Mesodermal cell (in vitro differentiated cells): ENCODE measurements around the gene NCCRP1.
A peak's percentile ranks its signal among the peaks of the same experiment; 100 is the strongest.

ENCODE experiments used
- H3K27ac ChIP-seq: 2 replicates; pipeline ENCODE4 v1.7.0; 2013; ENCODE audit warnings: mild to moderate bottlenecking, low read depth, low read length, moderate library complexity; ENCODE audit not compliant: severe bottlenecking
- H3K36me3 ChIP-seq: 2 replicates; pipeline ENCODE4 v1.7.1; 2013; ENCODE audit warnings: mild to moderate bottlenecking, low read length, moderate library complexity; ENCODE audit not compliant: control insufficient read depth, insufficient read depth
- H3K4me1 ChIP-seq: one replicate; pipeline ENCODE4 v1.7.1; 2013; ENCODE audit warnings: mild to moderate bottlenecking, low read length; ENCODE audit not compliant: insufficient read depth, control insufficient read depth, poor library complexity, severe bottlenecking
- H3K4me3 ChIP-seq: 2 replicates; pipeline ENCODE4 v1.7.0; 2013; ENCODE audit warnings: low read length, control low read depth, mild to moderate bottlenecking; ENCODE audit not compliant: insufficient read depth, poor library complexity, severe bottlenecking; ENCODE audit errors: extremely low read depth
- H3K9me3 ChIP-seq: 2 replicates; pipeline ENCODE4 v1.7.1; 2013; ENCODE audit warnings: mild to moderate bottlenecking, low read length, moderate library complexity; ENCODE audit not compliant: control insufficient read depth
- WGBS, 2 experiments: methylation state at CpG; one replicate each; pipeline ENCODE4 v1.1.5; 2013; ENCODE audit warnings: missing lambda C conversion rate in 2 of 2; ENCODE audit not compliant: insufficient coverage in 2 of 2; 5-methylcytosine and 5-hydroxymethylcytosine counted together

Gene NCCRP1

GRCh38 chr19:39174142-39174541 is 22.6 kb upstream of the NCCRP1 start:
- H3K9me3 ChIP-seq: no peaks in the 10 kb centered on the region
- peaks cover 8% of the 10 kb centered on the region for H3K4me1 ChIP-seq
- no peak overlapping the region for H3K27ac ChIP-seq
- H3K4me3 ChIP-seq: no peak overlapping the region
- 90 to 93% methylated on average over 14 to 15 of the region's 16 CpGs for WGBS, 2 experiments
- peaks cover 75% of the 10 kb centered on the region for H3K36me3 ChIP-seq

GRCh38 chr19:39174558-39175544 is 21.9 kb upstream of the NCCRP1 start:
- H3K4me1 ChIP-seq: peaks cover 8% of the 10 kb centered on the region
- no peak overlapping the region for H3K27ac ChIP-seq
- no peaks in the 10 kb centered on the region for H3K9me3 ChIP-seq
- H3K4me3 ChIP-seq: no peak overlapping the region
- peaks cover 75% of the 10 kb centered on the region for H3K36me3 ChIP-seq
- 93 to 97% methylated on average over 20 to 32 of the region's 43 CpGs for WGBS, 2 experiments

- Histone ChIP-seq H3K27ac (no peak overlapping the region), H3K9me3 (no peaks in the 10 kb centered on the region), H3K4me3 (no peak overlapping the region), H3K4me1 (peaks cover 8% of the 10 kb centered on the region), H3K36me3 (peaks cover 74% of the 10 kb centered on the region)
- WGBS, 2 experiments: 88 to 97% methylated on average over 4 to 6 of the region's 7 CpGs
Measured at GRCh38 chr19:39175564-39175963, 21.2 kb upstream of the NCCRP1 start.

- peaks cover 1% of the 10 kb centered on the region for H3K4me1 ChIP-seq
- peaks cover 70% of the 10 kb centered on the region for H3K36me3 ChIP-seq
- H3K4me3 ChIP-seq: no peak overlapping the region
- H3K27ac ChIP-seq: no peak overlapping the region
- WGBS, 2 experiments: 92 to 94% methylated on average over 7 to 9 of the region's 10 CpGs
- H3K9me3 ChIP-seq: no peaks in the 10 kb centered on the region
Measured at GRCh38 chr19:39177110-39177699, 19.6 kb upstream of the NCCRP1 start.

- Histone ChIP-seq H3K4me1 (no peaks in the 10 kb centered on the region), H3K4me3 (no peak overlapping the region), H3K27ac (no peak overlapping the region), H3K9me3 (no peaks in the 10 kb centered on the region), H3K36me3 (peaks cover 70% of the 10 kb centered on the region)
- 95 to 96% methylated on average over 4 to 8 of the region's 11 CpGs for WGBS, 2 experiments
Measured at GRCh38 chr19:39177736-39178135, 19.0 kb upstream of the NCCRP1 start.

- peaks cover 63% of the 10 kb centered on the region for H3K36me3 ChIP-seq
- 96 to 97% methylated on average over 16 to 29 of the region's 30 CpGs for WGBS, 2 experiments
- no peaks in the 10 kb centered on the region for H3K4me1 ChIP-seq
- no peak overlapping the region for H3K4me3 ChIP-seq
- peak overlapping the region; percentile 5 for H3K27ac ChIP-seq
- H3K9me3 ChIP-seq: no peaks in the 10 kb centered on the region
Measured at GRCh38 chr19:39178296-39179006, 18.3 kb upstream of the NCCRP1 start.

- Histone ChIP-seq H3K4me3 (no peak overlapping the region), H3K27ac (no peak overlapping the region), H3K4me1 (no peaks in the 10 kb centered on the region), H3K36me3 (peaks cover 57% of the 10 kb centered on the region), H3K9me3 (no peaks in the 10 kb centered on the region)
- WGBS, 2 experiments: 96 to 100% methylated on average over 2 to 9 of the region's 10 CpGs
Measured at GRCh38 chr19:39179754-39180153, 17.0 kb upstream of the NCCRP1 start.

- 94 to 99% methylated on average over 5 to 9 of the region's 9 CpGs for WGBS, 2 experiments
- Histone ChIP-seq H3K4me3 (no peak overlapping the region), H3K9me3 (no peaks in the 10 kb centered on the region), H3K27ac (no peak overlapping the region), H3K36me3 (peaks cover 48% of the 10 kb centered on the region), H3K4me1 (no peaks in the 10 kb centered on the region)
Measured at GRCh38 chr19:39180749-39181148, 16.0 kb upstream of the NCCRP1 start.

- H3K36me3 ChIP-seq: peaks cover 42% of the 10 kb centered on the region
- no peak overlapping the region for H3K27ac ChIP-seq
- WGBS, 2 experiments: 92 to 93% methylated on average over 18 to 20 of the region's 21 CpGs
- no peaks in the 10 kb centered on the region for H3K9me3 ChIP-seq
- H3K4me1 ChIP-seq: no peaks in the 10 kb centered on the region
- H3K4me3 ChIP-seq: no peak overlapping the region
Measured at GRCh38 chr19:39181500-39182173, 15.1 kb upstream of the NCCRP1 start.

GRCh38 chr19:39182174-39182505 is 14.6 kb upstream of the NCCRP1 start:
- H3K4me3 ChIP-seq: no peak overlapping the region
- no peak overlapping the region for H3K27ac ChIP-seq
- no peaks in the 10 kb centered on the region for H3K4me1 ChIP-seq
- no peaks in the 10 kb centered on the region for H3K9me3 ChIP-seq
- peaks cover 40% of the 10 kb centered on the region for H3K36me3 ChIP-seq
- WGBS, 2 experiments: 89 to 100% methylated on average over 1 to 3 of the region's 4 CpGs
